Smooth muscle cell of the umbilical artery (primary cell): Measurements from ENCODE around the gene LONRF2. TPM values are rescaled to one million over a fixed set of nuclear protein-coding genes. Genes with fewer than 3 reads are reported as not detected.

Experiments used
- total RNA-seq: library from RNA; depleted of rRNA; stranded (reverse); fragments of >200 nt; gene quantifications from 2 replicates; pipeline ENCODE4 v1.2.3, GENCODE V29; 2014

Gene LONRF2
- total RNA-seq, result 0.32 and 1.2 TPM in 2 replicates

DNA sequence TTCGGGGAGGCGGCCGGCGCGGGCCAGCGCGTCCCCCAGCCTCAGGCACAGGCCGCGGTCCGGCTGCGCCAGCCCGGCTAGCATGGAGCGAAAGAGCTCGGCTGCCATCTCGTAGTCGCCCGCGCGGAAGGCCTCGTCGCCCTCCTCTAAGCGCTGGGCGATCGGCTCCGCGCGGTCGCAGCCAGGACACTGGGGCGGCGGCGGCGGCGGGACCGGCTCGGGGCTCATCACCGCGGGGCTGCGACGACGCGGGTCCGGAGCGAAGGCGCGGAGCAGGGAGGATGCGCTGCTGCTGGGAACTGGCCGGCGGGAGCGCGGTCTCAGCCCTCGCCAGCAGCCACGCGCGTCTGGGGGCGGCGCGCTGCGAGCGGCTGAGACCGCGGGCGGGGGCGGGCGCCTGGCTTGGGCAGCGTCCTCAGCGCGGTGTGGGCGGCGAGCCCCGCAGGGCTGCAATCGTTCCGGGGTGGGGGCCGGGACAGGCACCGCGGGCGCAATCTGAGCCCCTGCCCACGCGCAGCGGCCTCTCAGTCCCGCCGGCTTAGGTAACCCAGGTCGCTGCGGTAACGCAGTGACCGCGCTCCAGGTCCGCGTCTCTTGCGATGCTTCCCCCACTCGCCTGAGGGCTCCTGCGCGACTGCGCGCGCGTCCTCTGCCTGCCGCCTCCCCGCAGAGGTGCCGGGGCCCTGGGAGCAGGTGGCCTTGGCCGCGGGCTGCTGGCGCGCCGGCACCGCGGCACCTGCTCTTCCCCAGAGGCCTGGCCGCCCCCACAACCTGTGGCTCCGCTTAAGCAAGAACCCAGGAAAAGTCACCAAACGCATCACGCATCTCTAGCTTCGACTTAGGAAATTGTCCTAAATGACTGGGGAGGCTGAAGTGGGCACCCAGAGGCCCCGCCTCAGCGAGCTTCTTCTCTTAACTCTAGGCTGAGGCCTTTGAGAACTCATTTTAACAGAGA lies at the start of gene LONRF2:
Gene LONRF2, minus strand, starts transcription at position 636 of the 955 bp plus-strand sequence. Its CDS starts 408 bp downstream, at position 228.

Other genes starting within 250 kb of the LONRF2 start
- gene AFF3, start 179.9 kb downstream of the LONRF2 start, total RNA-seq, result 0.89 and 3.8 TPM in 2 replicates
- 14.3 and 16.1 TPM in 2 replicates for gene CHST10, start 95.2 kb upstream of the LONRF2 start, total RNA-seq
- gene NMS, start 148.0 kb upstream of the LONRF2 start, total RNA-seq, result not detected in 2 replicates
- gene PDCL3, start 240.5 kb upstream of the LONRF2 start, total RNA-seq, result 15.1 and 17.3 TPM in 2 replicates